HG03442 (cell line): ENCODE results near the gene APOBEC2.

Source experiments
- ATAC-seq: cut with Tn5 transposase; IDR thresholded peaks from one replicate; pipeline ENCODE4 v1.9.1; 2021; ENCODE audit warnings: mild to moderate bottlenecking, moderate library complexity; ENCODE audit not compliant: unreplicated experiment

Gene APOBEC2

DNA sequence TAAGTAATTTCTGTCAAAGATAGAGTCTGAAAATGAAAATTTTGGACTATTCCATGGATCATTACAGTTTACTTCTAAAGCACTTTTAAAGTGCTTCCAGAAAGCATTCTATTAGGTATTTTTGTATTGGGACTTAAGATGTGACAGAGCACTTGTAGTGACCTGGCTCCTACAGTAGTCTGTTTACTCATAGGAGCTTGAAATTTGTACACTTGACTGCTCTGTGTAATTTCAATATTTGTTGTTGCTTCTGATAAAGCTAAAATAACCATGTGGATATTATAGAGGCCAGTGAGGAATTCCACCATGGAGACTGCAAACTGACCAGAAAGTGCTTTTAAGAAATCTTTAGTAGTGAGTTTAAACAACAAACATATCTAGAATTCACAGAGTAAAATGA is 30.1 kb downstream of the APOBEC2 start:
- no peak for ATAC-seq

DNA sequence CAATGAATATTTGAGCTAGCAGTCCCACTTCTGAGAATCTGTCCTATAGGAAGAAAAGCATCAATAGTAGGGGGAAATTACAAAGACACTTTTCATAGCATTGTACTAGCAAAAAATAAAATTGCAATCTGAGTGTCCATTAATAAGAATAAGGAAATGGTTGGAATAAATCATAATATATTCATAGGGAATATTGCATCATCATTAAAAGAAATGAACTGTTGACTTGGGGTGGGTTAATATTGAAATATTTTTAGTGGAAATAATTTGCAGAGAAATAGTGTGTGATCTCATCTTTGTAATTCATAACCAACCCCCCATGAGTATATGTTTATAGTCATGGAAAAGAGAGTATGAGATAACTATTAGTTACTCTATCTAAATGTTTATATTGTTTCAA is 32.2 kb downstream of the APOBEC2 start:
- ATAC-seq: no peak

DNA sequence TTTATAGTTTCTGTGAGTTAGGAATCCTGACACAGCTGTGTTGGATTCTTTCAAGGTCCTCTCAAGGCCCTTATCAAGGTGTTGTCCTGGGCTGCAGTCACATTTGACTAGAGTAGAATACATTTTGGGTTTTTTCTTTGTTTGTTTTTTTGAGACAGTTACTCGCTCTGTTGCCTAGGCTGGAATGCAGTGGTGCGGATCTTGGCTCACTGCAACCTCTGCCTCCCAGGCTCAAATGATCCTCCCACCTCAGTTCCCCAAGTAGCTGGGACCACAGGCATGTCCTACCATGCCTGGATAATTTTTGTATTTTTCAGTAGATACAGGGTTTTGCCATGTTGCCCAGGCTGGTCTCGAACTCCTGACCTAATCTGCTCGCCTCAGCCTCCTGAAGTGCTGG is 35.4 kb downstream of the APOBEC2 start:
- ATAC-seq: no peak

DNA sequence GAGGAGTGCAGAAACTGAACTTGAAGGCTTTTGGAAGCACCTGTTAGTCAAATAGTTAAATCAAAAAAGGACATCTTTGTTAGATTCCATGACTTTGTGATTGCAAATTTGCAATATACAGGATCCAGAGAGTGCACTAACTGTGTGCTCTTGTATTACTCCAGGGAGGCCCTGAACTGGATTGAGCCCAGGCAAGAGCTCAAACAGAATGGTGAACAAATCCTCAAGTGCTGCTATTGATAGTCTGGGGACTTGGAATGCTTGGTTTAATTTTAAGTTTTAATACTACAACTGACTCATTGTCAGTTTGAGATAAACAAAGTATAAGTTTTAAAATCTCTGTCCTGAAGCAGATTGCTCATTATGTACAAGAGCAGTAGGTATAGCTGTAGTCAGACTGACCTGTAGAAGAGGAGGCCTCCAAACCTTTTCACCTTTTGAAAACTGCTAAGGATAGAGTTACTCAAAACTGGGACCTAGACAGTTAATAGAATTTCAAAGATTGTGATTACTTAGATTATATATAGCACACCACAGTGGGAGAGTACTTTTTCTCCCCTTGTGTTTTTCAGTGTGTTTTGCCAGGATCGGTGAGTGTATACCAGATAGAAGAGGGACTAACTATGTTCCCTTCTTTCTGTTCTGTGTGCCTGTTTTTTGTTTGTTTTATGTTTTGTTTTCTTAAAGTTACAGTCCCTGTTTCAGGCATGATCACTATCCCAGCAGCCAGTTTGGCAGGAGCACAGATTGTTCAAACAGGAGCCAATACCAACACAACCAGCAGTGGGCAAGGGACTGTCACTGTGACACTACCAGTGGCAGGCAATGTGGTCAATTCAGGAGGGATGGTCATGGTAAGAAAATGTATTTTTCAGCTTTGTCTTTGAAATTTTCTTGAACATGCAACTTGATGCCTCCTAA is 38.1 kb downstream of the APOBEC2 start:
- no peak for ATAC-seq

DNA sequence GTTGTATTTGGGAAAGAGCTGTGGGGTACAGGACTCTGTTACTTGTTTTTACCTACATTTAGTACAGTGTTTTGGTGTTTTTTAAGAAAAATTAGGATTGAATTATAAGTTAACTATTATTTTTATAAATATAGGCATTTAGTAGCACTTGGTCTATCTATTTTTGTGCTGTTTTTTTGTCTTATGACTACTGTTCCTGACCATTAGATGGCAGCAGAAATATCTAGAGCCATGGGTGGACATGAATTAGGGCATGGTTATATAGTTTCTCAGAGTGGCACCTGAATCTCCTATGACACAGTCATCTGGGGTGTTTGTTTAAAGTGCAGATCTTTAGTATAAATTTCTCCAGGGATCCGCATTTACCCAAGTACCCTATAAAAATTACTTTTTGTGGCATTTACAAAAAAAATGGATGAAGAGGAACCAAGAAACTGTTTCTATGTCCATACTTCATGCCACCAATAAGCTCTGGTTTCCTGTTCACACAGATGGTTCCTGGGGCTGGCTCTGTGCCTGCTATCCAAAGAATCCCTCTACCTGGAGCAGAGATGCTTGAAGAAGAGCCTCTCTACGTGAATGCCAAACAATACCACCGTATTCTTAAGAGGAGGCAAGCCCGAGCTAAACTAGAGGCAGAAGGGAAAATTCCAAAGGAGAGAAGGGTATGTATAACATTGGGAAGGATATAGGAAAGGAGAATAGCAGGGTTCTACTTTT is 39.6 kb downstream of the APOBEC2 start:
- ATAC-seq: no peak

DNA sequence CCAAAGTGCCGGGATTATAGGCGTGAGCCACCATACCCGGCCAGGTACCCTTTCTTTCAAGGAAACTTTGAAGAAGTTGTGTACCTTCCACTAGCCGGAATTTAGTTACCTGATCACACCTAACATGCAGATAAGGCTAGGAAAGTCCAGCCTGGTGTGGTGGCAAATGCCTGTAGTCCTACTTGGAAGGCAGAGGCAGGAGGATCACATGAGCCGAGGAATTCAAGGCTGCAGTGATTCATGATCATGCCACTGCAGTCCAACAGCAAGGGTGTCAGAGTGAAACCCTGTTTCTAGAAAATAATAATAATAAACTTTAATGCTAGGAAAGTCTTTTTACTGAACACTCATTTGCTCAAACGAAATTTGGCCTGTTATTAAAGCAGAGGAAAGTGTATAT is 40.7 kb downstream of the APOBEC2 start:
- no peak for ATAC-seq

DNA sequence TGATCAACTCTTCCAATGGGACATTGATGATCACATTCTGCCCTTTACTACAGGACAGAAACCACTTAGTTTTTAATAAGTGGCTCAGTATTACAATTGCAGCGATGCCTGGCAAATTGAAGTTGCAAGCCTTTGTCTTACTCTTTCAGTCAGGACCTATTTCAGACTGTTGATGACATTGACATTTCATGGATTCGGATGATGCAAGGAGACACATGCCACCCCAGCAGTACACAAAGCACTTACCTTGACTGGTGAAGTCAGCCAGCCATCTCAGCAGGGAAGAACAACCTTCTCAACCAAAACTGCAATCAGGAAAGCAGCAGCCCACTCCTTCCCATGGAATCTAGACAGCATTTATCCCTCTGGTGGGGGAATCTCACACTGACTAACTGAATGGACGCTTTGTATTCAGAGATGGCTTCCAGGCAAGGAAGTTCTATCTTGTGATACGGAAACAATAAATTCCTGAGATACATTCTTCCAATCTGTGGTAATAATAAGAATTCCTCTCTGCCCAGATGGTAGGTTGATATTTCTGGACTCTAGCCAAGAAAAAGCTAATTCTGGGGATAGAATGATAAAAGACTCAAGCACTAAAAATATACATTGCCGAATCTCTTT is 44.6 kb downstream of the APOBEC2 start:
- ATAC-seq: no peak

DNA sequence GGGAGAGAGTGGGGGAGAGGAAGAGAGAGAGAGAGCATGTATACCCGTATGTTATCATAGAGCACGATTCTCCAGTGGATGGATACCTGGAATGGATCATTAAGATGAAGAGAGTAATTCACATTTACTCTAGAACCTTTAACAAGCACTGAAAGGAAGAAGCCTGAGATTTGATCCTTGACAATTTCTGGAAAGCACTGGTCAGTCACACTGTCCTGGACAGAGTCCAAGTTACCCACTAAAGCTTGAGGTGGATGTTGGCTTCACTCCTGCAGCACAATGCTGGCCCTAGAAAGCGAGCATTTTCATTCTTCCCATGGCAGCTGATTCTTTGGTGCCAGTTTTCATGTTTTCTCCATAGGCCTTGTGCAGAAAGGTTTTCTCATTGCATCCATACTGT is 45.4 kb downstream of the APOBEC2 start:
- ATAC-seq: no peak

DNA sequence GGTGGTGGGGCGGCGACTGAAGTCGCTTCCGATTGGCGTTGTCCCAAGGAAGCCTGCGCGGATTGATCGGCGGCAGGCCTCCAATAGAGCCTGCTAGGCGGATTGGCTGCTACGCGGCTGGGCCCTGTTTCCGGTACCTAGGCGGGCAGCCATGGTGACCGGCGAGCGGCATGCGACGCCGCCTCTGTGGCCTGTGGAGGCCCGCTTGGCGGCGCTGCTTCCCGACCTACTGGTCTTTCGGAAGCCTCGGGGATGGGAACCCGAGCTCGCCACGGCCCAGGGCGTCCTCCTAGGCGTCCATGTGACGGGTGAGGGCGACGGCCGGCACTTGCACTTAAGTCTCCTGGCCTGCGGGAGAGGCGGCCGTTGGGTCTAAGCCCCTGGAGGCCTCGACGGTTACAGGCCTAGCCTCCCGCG is 47.9 kb downstream of the APOBEC2 start:
- no peak for ATAC-seq

DNA sequence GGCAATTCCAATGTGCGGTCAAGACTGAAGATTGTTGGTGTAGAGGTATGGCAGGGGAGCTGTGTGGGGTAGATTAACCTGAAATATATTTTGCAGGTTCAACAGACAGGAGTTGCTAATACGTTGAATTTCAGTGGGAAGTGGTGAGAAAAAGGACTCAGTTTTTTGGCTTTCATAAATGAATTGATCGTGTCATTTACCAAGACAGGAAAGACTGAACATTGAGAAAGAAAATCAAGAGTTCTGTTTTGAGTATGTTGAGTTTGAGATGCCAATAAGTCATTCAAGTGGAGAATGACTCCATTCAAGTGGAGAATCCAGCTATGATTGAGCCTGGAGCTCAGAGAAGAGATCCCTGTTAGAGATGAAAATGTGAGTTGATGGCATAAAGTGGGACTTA is 50.8 kb downstream of the APOBEC2 start:
- no peak for ATAC-seq

DNA sequence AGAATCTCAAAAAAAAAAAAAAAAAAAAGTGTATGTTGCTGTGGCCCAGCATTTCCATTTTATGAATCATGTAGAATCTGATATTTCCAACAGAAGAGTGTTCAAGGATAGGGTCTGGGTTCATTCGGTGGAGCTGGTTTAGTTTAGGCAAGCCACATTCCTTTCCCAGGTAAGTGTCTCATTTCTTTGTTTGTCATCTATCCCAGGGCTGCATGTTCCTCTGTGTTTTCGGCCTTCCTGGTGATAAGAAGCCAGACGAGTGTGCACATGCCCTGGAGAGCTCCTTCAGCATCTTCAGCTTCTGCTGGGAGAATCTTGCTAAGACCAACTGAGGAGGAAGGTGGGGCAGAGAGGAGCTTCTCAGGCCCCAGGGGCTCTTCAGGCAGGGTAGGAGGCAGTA is 58.0 kb downstream of the APOBEC2 start:
- no peak for ATAC-seq
